GM12872 (cell line): ENCODE results near the gene ALX1.

Experiments
- CTCF ChIP-seq: IDR thresholded peaks from 3 replicates; pipeline ENCODE4 v1.5.1; 2011; ENCODE audit warnings: low read depth, mild to moderate bottlenecking, low read length, moderate library complexity; ENCODE audit not compliant: insufficient read depth

Gene ALX1

DNA sequence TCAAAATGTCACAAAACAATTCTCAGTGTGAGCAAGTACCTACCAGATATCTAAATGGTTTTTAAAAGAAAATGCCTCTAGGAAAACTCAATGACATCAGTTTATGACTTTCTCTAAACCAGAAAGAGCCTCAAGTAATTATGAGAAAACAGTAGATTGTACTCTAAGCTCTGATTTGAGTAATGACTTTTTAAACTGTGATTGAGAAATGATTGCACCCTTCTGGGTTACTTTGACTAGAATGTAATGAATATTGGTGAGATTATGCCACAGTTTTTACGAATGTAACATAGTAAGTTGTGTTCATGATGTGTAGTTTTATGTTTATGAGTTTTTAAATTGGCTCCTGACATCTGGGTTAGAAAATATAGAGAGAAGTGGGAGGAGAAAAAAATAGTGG lies 68.8 kb downstream of the ALX1 start:
- no peak for TF ChIP-seq CTCF

GRCh38 chr12:85350356-85350755 lies 70.3 kb downstream of the ALX1 start:
- TF ChIP-seq CTCF, result no peak
